HG03045 (cell line): ENCODE data around the gene PCOLCE2.

ENCODE experiments used
- ATAC-seq: cut with Tn5 transposase; IDR thresholded peaks from one replicate; pipeline ENCODE4 v1.9.1; 2021; ENCODE audit warnings: mild to moderate bottlenecking, moderate library complexity; ENCODE audit not compliant: unreplicated experiment

PCOLCE2 gene

GRCh38 chr3:142817356-142817755 lies 71.5 kb downstream of the PCOLCE2 start:
- ATAC-seq, result no peak

GRCh38 chr3:142815803-142816202 lies 73.1 kb downstream of the PCOLCE2 start:
- ATAC-seq, result no peak

GRCh38 chr3:142809259-142809658 lies 79.6 kb downstream of the PCOLCE2 start:
- no peak for ATAC-seq

GRCh38 chr3:142808103-142808917 lies 80.6 kb downstream of the PCOLCE2 start:
- no peak for ATAC-seq

GRCh38 chr3:142802891-142803290 lies 86.0 kb downstream of the PCOLCE2 start:
- no peak for ATAC-seq

GRCh38 chr3:142801746-142802145 lies 87.1 kb downstream of the PCOLCE2 start:
- ATAC-seq, result no peak

- ATAC-seq, result no peak
These were observed 92.1 kb downstream of the PCOLCE2 start for GRCh38 chr3:142796823-142797222.

GRCh38 chr3:142795332-142795731 lies 93.6 kb downstream of the PCOLCE2 start:
- no peak for ATAC-seq

- no peak for ATAC-seq
These were observed 94.4 kb downstream of the PCOLCE2 start for GRCh38 chr3:142794508-142794907.

- no peak for ATAC-seq
These were observed 101.2 kb downstream of the PCOLCE2 start for GRCh38 chr3:142787719-142788118.

GRCh38 chr3:142785996-142786395 lies 102.9 kb downstream of the PCOLCE2 start:
- no peak for ATAC-seq

GRCh38 chr3:142784228-142784627 lies 104.7 kb downstream of the PCOLCE2 start:
- ATAC-seq, result no peak

GRCh38 chr3:142782616-142783015 lies 106.3 kb downstream of the PCOLCE2 start:
- ATAC-seq, result no peak

- ATAC-seq, result no peak
These were observed 109.3 kb downstream of the PCOLCE2 start for GRCh38 chr3:142779591-142779990.

GRCh38 chr3:142778541-142778940 lies 110.3 kb downstream of the PCOLCE2 start:
- no peak for ATAC-seq

- no peak for ATAC-seq
These were observed 111.0 kb downstream of the PCOLCE2 start for GRCh38 chr3:142777927-142778326.

GRCh38 chr3:142768338-142768737 lies 120.5 kb downstream of the PCOLCE2 start:
- ATAC-seq, result no peak
